C4-2B (cell line): ENCODE measurements around the gene PTOV1.

Experiments
- CTCF ChIP-seq: fragments of 450-650 bp; conservative IDR thresholded peaks from 2 replicates; pipeline ENCODE4 v1.5.1; 2017; ENCODE audit warnings: mild to moderate bottlenecking
- ZFX ChIP-seq: fragments of 450-650 bp; IDR thresholded peaks from 2 replicates; pipeline ENCODE4 v1.6.1; 2017

GRCh38 chr19:49889687-49890348 is 38.9 kb downstream of the PTOV1 start:
- TF ChIP-seq CTCF (peak; percentile 87), ZFX (peak; percentile 15; the same call in 1 of the 2 replicates)
